Ovary (tissue), 3 donors: ENCODE measurements around the gene EVX2.

ENCODE experiments used
- CTCF ChIP-seq, 3 donors: fragments of 450-650 bp in 2 of 3; fragments of 200-600 bp in 1 of 3; IDR thresholded peaks; one replicate each; pipeline versions ENCODE4 v1.5.1 to v1.8.0; 2016 to 2022; ENCODE audit warnings: antibody characterized with exemption in 3 of 3, mild to moderate bottlenecking in 1 of 3
- EP300 ChIP-seq: sonication (generic); formaldehyde crosslinking; IDR thresholded peaks from one replicate; pipeline ENCODE4 v1.6.1; 2017; ENCODE audit warnings: antibody characterized with exemption
- POLR2A ChIP-seq: fragments of 450-650 bp; IDR thresholded peaks from one replicate; pipeline ENCODE4 v1.6.1; 2017; ENCODE audit warnings: antibody characterized with exemption, mild to moderate bottlenecking, moderate library complexity
- donor health status: DM: no; HTN: no; CAD: no.

GRCh38 chr2:176104316-176105077, 20.7 kb upstream of the EVX2 start:
- TF ChIP-seq CTCF (IDR thresholded peaks at IDR 0.05) = no peak
- TF ChIP-seq POLR2A = no peak
- TF ChIP-seq EP300 = no peak
